ENCODE measurements around the gene COL18A1. TPM values are rescaled to one million over a fixed set of nuclear protein-coding genes. Genes with fewer than 3 reads are reported as not detected.
"Not testable (repeated sequence)": the region's sequence is repeated elsewhere in the genome, so short reads cannot be mapped to it uniquely, and the experiment has no call there.

The COL18A1 gene
- total RNA-seq, 1 donor from 2014 or later: 9.5 TPM

- Mint-ChIP-seq H3K27ac (ENCODE audit: unreplicated experiment) (no peak overlapping the region), H3K4me3 (ENCODE audit: unreplicated experiment) (no peak overlapping the region)
Observed at GRCh38 chr21:45441431-45442255, 36.7 kb downstream of the COL18A1 start.

GRCh38 chr21:45442276-45442675 lies 37.3 kb downstream of the COL18A1 start:
- Mint-ChIP-seq H3K27me3 (ENCODE audit: unreplicated experiment) (peaks cover 5% of the 10 kb centered on the region), H3K4me1 (ENCODE audit: low read depth, unreplicated experiment) (no peaks in the 10 kb centered on the region), H3K27ac (ENCODE audit: unreplicated experiment) (no peak overlapping the region), H3K4me3 (ENCODE audit: unreplicated experiment) (no peak overlapping the region), H3K9me3 (ENCODE audit: unreplicated experiment) (no peaks in the 10 kb centered on the region), H3K36me3 (ENCODE audit: unreplicated experiment) (peaks cover 12% of the 10 kb centered on the region)
- no peak for TF ChIP-seq CTCF (IDR thresholded peaks at IDR 0.05; ENCODE audit: partially characterized antibody, unreplicated experiment)
- peak; percentile 11 for DNase-seq

More at GRCh38 chr21:45441431-45442255, 36.7 kb downstream of the COL18A1 start:
- Mint-ChIP-seq H3K36me3 (ENCODE audit: unreplicated experiment) (peaks cover 12% of the 10 kb centered on the region), H3K4me1 (ENCODE audit: low read depth, unreplicated experiment) (no peaks in the 10 kb centered on the region), H3K27me3 (ENCODE audit: unreplicated experiment) (peaks cover 4% of the 10 kb centered on the region), H3K9me3 (ENCODE audit: unreplicated experiment) (no peaks in the 10 kb centered on the region)
- DNase-seq: peak; percentile 8
- no peak for TF ChIP-seq CTCF (IDR thresholded peaks at IDR 0.05; ENCODE audit: partially characterized antibody, unreplicated experiment)

- H3K27ac Mint-ChIP-seq (ENCODE audit: unreplicated experiment); H3K4me3 Mint-ChIP-seq (ENCODE audit: unreplicated experiment); H3K9me3 Mint-ChIP-seq (ENCODE audit: unreplicated experiment); H3K4me1 Mint-ChIP-seq (ENCODE audit: low read depth, unreplicated experiment); H3K27me3 Mint-ChIP-seq (ENCODE audit: unreplicated experiment): not testable (repeated sequence)
- peak; percentile 18 for DNase-seq
- H3K36me3 Mint-ChIP-seq (ENCODE audit: unreplicated experiment): peaks cover 12% of the 10 kb centered on the region
Observed at GRCh38 chr21:45442686-45443594, 38.0 kb downstream of the COL18A1 start.

- peaks cover 9% of the 10 kb centered on the region for H3K27me3 Mint-ChIP-seq (ENCODE audit: unreplicated experiment)
- no peak overlapping the region for H3K27ac Mint-ChIP-seq (ENCODE audit: unreplicated experiment)
- DNase-seq: peak; percentile 7
- no peaks in the 10 kb centered on the region for H3K9me3 Mint-ChIP-seq (ENCODE audit: unreplicated experiment)
- H3K36me3 Mint-ChIP-seq (ENCODE audit: unreplicated experiment): peaks cover 12% of the 10 kb centered on the region
- no peak overlapping the region for H3K4me3 Mint-ChIP-seq (ENCODE audit: unreplicated experiment)
- no peaks in the 10 kb centered on the region for H3K4me1 Mint-ChIP-seq (ENCODE audit: low read depth, unreplicated experiment)
- no peak for TF ChIP-seq CTCF (IDR thresholded peaks at IDR 0.05; ENCODE audit: partially characterized antibody, unreplicated experiment)
Observed at GRCh38 chr21:45443595-45444181, 38.7 kb downstream of the COL18A1 start.

GRCh38 chr21:45444385-45444784 lies 39.4 kb downstream of the COL18A1 start:
- no peak for DNase-seq
- no peak overlapping the region for H3K4me3 Mint-ChIP-seq (ENCODE audit: unreplicated experiment)
- no peaks in the 10 kb centered on the region for H3K4me1 Mint-ChIP-seq (ENCODE audit: low read depth, unreplicated experiment)

More at GRCh38 chr21:45444385-45444784, 39.4 kb downstream of the COL18A1 start:
- no peak for TF ChIP-seq CTCF (IDR thresholded peaks at IDR 0.05; ENCODE audit: partially characterized antibody, unreplicated experiment)
- H3K36me3 Mint-ChIP-seq (ENCODE audit: unreplicated experiment): peaks cover 12% of the 10 kb centered on the region
- H3K27ac Mint-ChIP-seq (ENCODE audit: unreplicated experiment): peak overlapping the region; percentile 10
- peaks cover 8% of the 10 kb centered on the region for H3K27me3 Mint-ChIP-seq (ENCODE audit: unreplicated experiment)
- no peaks in the 10 kb centered on the region for H3K9me3 Mint-ChIP-seq (ENCODE audit: unreplicated experiment)
